ENCODE results near the gene MBTPS2.

The MBTPS2 gene

GRCh38 chrX:21875013-21875412 is 35.6 kb downstream of the MBTPS2 start:
- no peak for DNase-seq (ENCODE audit: extremely low read depth, insufficient read length)
- no peak overlapping the region for H3K4me3 ChIP-seq (replicated peaks; ENCODE audit: low read depth, low read length)
- H3K36me3 ChIP-seq (ENCODE audit: control insufficient read depth, insufficient read depth, low read length) = no peaks in the 10 kb centered on the region
- H3K27me3 ChIP-seq (replicated peaks; ENCODE audit: control insufficient read depth, insufficient read depth, low read length) = no peaks in the 10 kb centered on the region
- no peak for TF ChIP-seq CTCF (IDR thresholded peaks at IDR 0.05; ENCODE audit: insufficient read depth, low read length, poor library complexity, severe bottlenecking)

- no peak overlapping the region for H3K4me3 ChIP-seq (replicated peaks; ENCODE audit: low read depth, low read length)
- DNase-seq (ENCODE audit: extremely low read depth, insufficient read length) = no peak
- H3K36me3 ChIP-seq (ENCODE audit: control insufficient read depth, insufficient read depth, low read length) = no peaks in the 10 kb centered on the region; the same call in 1 of the 2 replicates
- TF ChIP-seq CTCF (IDR thresholded peaks at IDR 0.05; ENCODE audit: insufficient read depth, low read length, poor library complexity, severe bottlenecking) = no peak
- no peaks in the 10 kb centered on the region for H3K27me3 ChIP-seq (replicated peaks; ENCODE audit: control insufficient read depth, insufficient read depth, low read length)
Measured at GRCh38 chrX:21881881-21882574, 42.6 kb downstream of the MBTPS2 start.

GRCh38 chrX:21883258-21883657 is 43.8 kb downstream of the MBTPS2 start:
- no peaks in the 10 kb centered on the region for H3K27me3 ChIP-seq (replicated peaks; ENCODE audit: control insufficient read depth, insufficient read depth, low read length)
- H3K36me3 ChIP-seq (ENCODE audit: control insufficient read depth, insufficient read depth, low read length) = no peaks in the 10 kb centered on the region; the same call in 1 of the 2 replicates
- TF ChIP-seq CTCF (IDR thresholded peaks at IDR 0.05; ENCODE audit: insufficient read depth, low read length, poor library complexity, severe bottlenecking) = no peak
- DNase-seq (ENCODE audit: extremely low read depth, insufficient read length) = no peak
- no peak overlapping the region for H3K4me3 ChIP-seq (replicated peaks; ENCODE audit: low read depth, low read length)

GRCh38 chrX:21885568-21885967 is 46.2 kb downstream of the MBTPS2 start:
- no peak for DNase-seq (ENCODE audit: extremely low read depth, insufficient read length)

GRCh38 chrX:21905313-21905712 is 65.9 kb downstream of the MBTPS2 start:
- DNase-seq (ENCODE audit: extremely low read depth, insufficient read length) = no peak
- Histone ChIP-seq H3K4me3 (replicated peaks; ENCODE audit: low read depth, low read length) (no peak overlapping the region), H3K27me3 (replicated peaks; ENCODE audit: control insufficient read depth, insufficient read depth, low read length) (no peaks in the 10 kb centered on the region), H3K36me3 (ENCODE audit: control insufficient read depth, insufficient read depth, low read length) (no peaks in the 10 kb centered on the region)
- TF ChIP-seq CTCF (IDR thresholded peaks at IDR 0.05; ENCODE audit: insufficient read depth, low read length, poor library complexity, severe bottlenecking) = no peak

More at GRCh38 chrX:21885568-21885967, 46.2 kb downstream of the MBTPS2 start:
- TF ChIP-seq CTCF (IDR thresholded peaks at IDR 0.05; ENCODE audit: insufficient read depth, low read length, poor library complexity, severe bottlenecking) = no peak
- H3K27me3 ChIP-seq (replicated peaks; ENCODE audit: control insufficient read depth, insufficient read depth, low read length) = no peaks in the 10 kb centered on the region
- H3K36me3 ChIP-seq (ENCODE audit: control insufficient read depth, insufficient read depth, low read length) = no peaks in the 10 kb centered on the region; the same call in 1 of the 2 replicates
- no peak overlapping the region for H3K4me3 ChIP-seq (replicated peaks; ENCODE audit: low read depth, low read length)

Data from GM06990 (cell line).